Measurements from ENCODE around the gene CHCHD5.
"Not testable (repeated sequence)": the region's sequence is repeated elsewhere in the genome, so short reads cannot be mapped to it uniquely, and the experiment has no call there.

The CHCHD5 gene

GRCh38 chr2:112584134-112584890 is at the start of gene CHCHD5:
TSS of gene CHCHD5 (plus strand) at chr2:112584609. CDS start at chr2:112584648, 39 bp downstream.
- Histone ChIP-seq H3K27ac (ENCODE audit: low read depth, low read length) (peak within 1 kb of the TSS; percentile 93), H3K36me3 (ENCODE audit: control insufficient read depth, insufficient read depth, low read length) (peaks cover 13% of the 10 kb centered on the region), H3K9ac (ENCODE audit: low read length) (peak within 1 kb of the TSS; percentile 66), H3K27me3 (ENCODE audit: control insufficient read depth, insufficient read depth, low read length) (no peaks in the 10 kb centered on the region), H3K4me3 (ENCODE audit: low read length) (peak within 1 kb of the TSS; percentile 79), H3K4me1 (ENCODE audit: control insufficient read depth, insufficient read depth, low read length) (peaks cover 8% of the 10 kb centered on the region)

DNA sequence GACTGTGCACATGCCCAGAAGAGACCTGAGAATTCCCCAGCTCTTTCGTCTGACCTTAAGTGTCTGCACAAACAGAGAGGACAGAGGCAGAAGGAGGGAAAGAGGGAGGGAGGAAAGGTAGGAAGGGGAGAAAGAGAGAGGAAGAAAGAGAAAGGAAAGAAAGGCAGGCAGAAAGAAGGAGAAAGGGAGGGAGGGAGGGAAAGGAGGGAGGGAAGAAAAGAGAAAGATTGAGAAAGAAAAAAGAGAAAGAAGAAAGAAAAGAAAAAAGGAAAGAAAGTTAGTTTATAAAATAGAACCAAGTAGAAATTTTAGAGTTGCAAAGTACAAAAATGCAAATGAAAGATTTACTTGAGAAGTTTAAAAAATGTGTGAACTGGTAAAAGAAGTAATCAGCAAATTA is 49.6 kb upstream of the CHCHD5 start:
- Histone ChIP-seq H3K4me3 (ENCODE audit: low read length) (no peak overlapping the region), H3K27me3 (ENCODE audit: control insufficient read depth, insufficient read depth, low read length) (no peaks in the 10 kb centered on the region), H3K27ac (ENCODE audit: low read depth, low read length) (no peak overlapping the region), H3K36me3 (ENCODE audit: control insufficient read depth, insufficient read depth, low read length) (peaks cover 3% of the 10 kb centered on the region), H3K4me1 (ENCODE audit: control insufficient read depth, insufficient read depth, low read length) (no peaks in the 10 kb centered on the region), H3K9ac (ENCODE audit: low read length) (no peak overlapping the region)

GRCh38 chr2:112536665-112537064 is 47.7 kb upstream of the CHCHD5 start:
- H3K36me3 ChIP-seq (ENCODE audit: control insufficient read depth, insufficient read depth, low read length); H3K9ac ChIP-seq (ENCODE audit: low read length); H3K27me3 ChIP-seq (ENCODE audit: control insufficient read depth, insufficient read depth, low read length); H3K4me3 ChIP-seq (ENCODE audit: low read length); H3K27ac ChIP-seq (ENCODE audit: low read depth, low read length); H3K4me1 ChIP-seq (ENCODE audit: control insufficient read depth, insufficient read depth, low read length): not testable (repeated sequence)

DNA sequence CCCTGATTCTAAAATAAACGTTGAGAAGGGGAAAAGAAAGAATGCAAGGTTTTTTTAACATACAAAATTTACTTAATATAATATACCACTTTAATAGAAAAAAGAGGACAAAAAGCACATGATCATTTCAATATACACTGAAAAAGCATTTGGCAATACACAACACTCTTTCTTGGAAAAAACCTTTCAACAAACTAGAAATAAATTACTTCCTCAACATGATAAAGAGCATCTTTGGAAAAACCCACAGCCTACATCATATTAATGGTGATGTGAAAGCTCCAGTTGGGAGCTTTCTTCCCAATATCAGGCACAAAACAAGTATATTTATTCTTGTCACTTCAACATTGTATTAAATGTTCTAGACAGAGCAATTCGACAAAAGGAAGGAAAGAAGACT is 45.1 kb upstream of the CHCHD5 start:
- H3K4me1 ChIP-seq (ENCODE audit: control insufficient read depth, insufficient read depth, low read length), result peaks cover 8% of the 10 kb centered on the region
- no peaks in the 10 kb centered on the region for H3K36me3 ChIP-seq (ENCODE audit: control insufficient read depth, insufficient read depth, low read length)
- no peaks in the 10 kb centered on the region for H3K27me3 ChIP-seq (ENCODE audit: control insufficient read depth, insufficient read depth, low read length)
- H3K27ac ChIP-seq (ENCODE audit: low read depth, low read length), result no peak overlapping the region
- H3K4me3 ChIP-seq (ENCODE audit: low read length), result no peak overlapping the region
- no peak overlapping the region for H3K9ac ChIP-seq (ENCODE audit: low read length)

DNA sequence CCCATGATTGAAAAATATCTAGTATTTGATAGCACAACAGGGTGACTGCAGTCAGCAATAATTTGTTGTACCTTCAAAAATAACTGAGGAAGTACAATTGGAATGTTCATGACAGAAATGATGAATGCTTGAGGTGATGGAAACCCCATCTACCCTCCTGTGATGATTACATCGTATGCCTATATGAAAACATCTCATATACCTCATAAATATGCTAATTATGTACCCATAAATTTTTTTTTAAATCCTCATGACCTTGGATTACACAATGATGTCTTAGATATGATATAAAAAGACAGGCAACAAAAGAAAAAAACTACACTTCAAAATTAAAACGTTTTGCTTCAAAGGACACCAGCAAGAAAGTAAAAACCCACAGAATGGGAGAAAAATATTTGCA is 43.5 kb upstream of the CHCHD5 start:
- H3K36me3 ChIP-seq (ENCODE audit: control insufficient read depth, insufficient read depth, low read length), result no peaks in the 10 kb centered on the region
- no peak overlapping the region for H3K27ac ChIP-seq (ENCODE audit: low read depth, low read length)
- no peaks in the 10 kb centered on the region for H3K27me3 ChIP-seq (ENCODE audit: control insufficient read depth, insufficient read depth, low read length)
- no peak overlapping the region for H3K9ac ChIP-seq (ENCODE audit: low read length)
- H3K4me3 ChIP-seq (ENCODE audit: low read length), result peak overlapping the region; percentile 92
- H3K4me1 ChIP-seq (ENCODE audit: control insufficient read depth, insufficient read depth, low read length), result peaks cover 8% of the 10 kb centered on the region

DNA sequence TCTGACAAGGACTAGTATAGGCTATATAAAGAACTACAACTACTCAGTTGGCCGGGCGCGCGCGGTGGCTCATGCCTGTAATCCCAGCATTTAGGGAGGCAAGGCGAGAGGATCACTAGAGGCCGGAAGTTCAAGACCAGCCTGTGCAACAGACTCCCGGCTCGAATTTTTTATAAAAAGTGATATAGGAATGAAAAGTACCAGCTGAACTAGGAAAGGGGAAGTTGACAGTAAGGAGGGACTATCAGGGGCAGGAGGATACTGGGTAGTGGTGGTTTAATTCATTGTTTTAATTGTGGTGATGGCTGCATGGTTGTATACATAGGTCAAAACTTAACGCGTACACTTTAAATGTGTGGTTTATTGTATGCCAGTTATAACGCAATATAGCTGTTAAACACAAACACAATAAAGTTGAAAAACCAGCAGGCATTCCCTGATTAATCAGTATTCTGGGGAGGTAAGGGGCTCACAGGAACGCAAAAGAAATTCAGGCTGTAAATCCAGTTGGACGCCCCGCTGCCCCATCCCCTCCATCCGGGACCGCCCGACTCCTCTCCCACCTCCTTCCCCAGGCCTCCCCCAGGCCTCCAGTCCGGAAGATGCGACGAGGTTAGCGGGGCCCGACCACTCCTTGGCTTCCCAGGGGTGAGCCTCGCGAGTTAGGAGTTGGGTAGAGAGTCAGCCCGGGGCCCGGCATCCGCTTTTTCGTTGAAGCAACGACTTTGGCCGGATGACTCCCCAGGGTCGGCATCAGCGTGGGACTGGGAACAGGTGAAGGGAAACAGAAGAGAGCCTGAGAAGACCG is 42.9 kb upstream of the CHCHD5 start:
- Histone ChIP-seq H3K9ac (ENCODE audit: low read length) (peak overlapping the region; percentile 59), H3K4me1 (ENCODE audit: control insufficient read depth, insufficient read depth, low read length) (peaks cover 8% of the 10 kb centered on the region), H3K27me3 (ENCODE audit: control insufficient read depth, insufficient read depth, low read length) (no peaks in the 10 kb centered on the region), H3K4me3 (ENCODE audit: low read length) (peak overlapping the region; percentile 92), H3K27ac (ENCODE audit: low read depth, low read length) (peak overlapping the region; percentile 92), H3K36me3 (ENCODE audit: control insufficient read depth, insufficient read depth, low read length) (no peaks in the 10 kb centered on the region)

DNA sequence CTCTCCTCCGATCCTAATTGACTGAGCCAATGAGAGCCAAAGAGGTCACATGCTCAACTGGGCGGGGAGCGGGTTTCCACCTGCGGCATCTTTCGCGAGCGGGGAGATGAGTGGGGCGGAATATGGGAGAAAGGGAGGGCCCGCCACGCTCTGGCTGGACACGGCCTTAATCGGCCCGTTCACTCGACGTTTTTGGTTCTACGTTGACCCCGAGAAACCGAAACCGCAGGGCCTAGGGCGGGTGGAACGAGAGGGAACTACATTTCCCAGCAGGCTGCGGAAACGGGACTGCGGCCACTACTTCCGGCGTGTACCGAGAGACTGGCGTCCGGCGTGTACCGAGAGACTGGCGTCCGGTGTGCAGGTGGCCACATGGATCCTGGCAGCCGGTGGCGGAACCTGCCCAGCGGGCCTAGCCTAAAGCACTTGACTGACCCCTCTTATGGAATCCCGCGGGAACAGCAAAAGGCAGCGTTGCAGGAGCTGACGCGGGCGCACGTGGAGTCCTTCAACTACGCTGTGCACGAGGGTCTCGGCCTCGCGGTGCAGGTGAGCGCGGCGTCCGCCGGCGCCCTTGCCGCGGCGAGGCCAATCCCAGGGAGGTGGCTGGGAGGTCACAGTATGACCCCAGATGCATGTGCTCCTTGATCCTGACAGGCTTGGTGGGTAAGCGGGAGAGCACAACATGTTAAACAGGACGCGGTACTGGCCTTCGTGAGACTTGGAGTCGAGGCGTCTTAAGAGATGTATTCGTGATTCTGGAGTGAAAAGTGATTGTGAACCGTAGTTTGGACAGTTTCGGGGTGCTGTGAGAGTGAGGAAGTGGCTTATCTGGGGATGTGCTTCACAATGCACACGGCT is 42.1 kb upstream of the CHCHD5 start, which contains the start of gene POLR1B:
POLR1B (plus strand) TSS at position 343 of the 861 bp plus-strand sequence; CDS start at position 373, 30 bp downstream.
- peak within 1 kb of the TSS; percentile 92 for H3K27ac ChIP-seq (ENCODE audit: low read depth, low read length)
- H3K36me3 ChIP-seq (ENCODE audit: control insufficient read depth, insufficient read depth, low read length), result peaks cover 5% of the 10 kb centered on the region
- no peaks in the 10 kb centered on the region for H3K27me3 ChIP-seq (ENCODE audit: control insufficient read depth, insufficient read depth, low read length)
- peak within 1 kb of the TSS; percentile 59 for H3K9ac ChIP-seq (ENCODE audit: low read length)
- H3K4me3 ChIP-seq (ENCODE audit: low read length), result peak within 1 kb of the TSS; percentile 92
- peaks cover 8% of the 10 kb centered on the region for H3K4me1 ChIP-seq (ENCODE audit: control insufficient read depth, insufficient read depth, low read length)

GRCh38 chr2:112542984-112543661 is 41.3 kb upstream of the CHCHD5 start:
- Histone ChIP-seq H3K27me3 (ENCODE audit: control insufficient read depth, insufficient read depth, low read length) (no peaks in the 10 kb centered on the region), H3K9ac (ENCODE audit: low read length) (no peak overlapping the region), H3K36me3 (ENCODE audit: control insufficient read depth, insufficient read depth, low read length) (peaks cover 7% of the 10 kb centered on the region), H3K4me3 (ENCODE audit: low read length) (peak overlapping the region; percentile 92), H3K4me1 (ENCODE audit: control insufficient read depth, insufficient read depth, low read length) (peaks cover 8% of the 10 kb centered on the region), H3K27ac (ENCODE audit: low read depth, low read length) (no peak overlapping the region)

- Histone ChIP-seq H3K9ac (ENCODE audit: low read length) (no peak overlapping the region), H3K36me3 (ENCODE audit: control insufficient read depth, insufficient read depth, low read length) (peaks cover 14% of the 10 kb centered on the region), H3K4me3 (ENCODE audit: low read length) (no peak overlapping the region), H3K27me3 (ENCODE audit: control insufficient read depth, insufficient read depth, low read length) (no peaks in the 10 kb centered on the region), H3K4me1 (ENCODE audit: control insufficient read depth, insufficient read depth, low read length) (peaks cover 8% of the 10 kb centered on the region), H3K27ac (ENCODE audit: low read depth, low read length) (no peak overlapping the region)
Measured at GRCh38 chr2:112547333-112547732, 37.1 kb upstream of the CHCHD5 start.

DNA sequence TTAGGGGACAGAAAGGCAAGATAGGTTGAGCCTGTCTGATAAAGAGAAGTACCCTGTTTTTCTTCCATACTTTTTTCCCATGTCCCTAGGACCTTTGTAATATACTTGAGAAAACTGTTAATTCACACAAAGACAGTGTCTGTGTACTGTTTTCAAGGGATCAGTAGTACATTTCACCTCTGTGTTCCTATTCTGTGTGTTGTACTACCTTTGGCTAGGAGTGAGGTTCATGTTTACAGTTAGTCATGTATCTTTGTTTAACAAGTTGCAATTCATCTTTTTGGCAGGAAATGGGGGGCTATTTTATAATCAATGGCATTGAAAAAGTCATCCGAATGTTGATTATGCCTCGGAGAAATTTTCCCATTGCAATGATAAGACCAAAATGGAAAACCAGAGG is 35.4 kb upstream of the CHCHD5 start:
- no peaks in the 10 kb centered on the region for H3K4me1 ChIP-seq (ENCODE audit: control insufficient read depth, insufficient read depth, low read length)
- H3K27ac ChIP-seq (ENCODE audit: low read depth, low read length), result no peak overlapping the region

DNA sequence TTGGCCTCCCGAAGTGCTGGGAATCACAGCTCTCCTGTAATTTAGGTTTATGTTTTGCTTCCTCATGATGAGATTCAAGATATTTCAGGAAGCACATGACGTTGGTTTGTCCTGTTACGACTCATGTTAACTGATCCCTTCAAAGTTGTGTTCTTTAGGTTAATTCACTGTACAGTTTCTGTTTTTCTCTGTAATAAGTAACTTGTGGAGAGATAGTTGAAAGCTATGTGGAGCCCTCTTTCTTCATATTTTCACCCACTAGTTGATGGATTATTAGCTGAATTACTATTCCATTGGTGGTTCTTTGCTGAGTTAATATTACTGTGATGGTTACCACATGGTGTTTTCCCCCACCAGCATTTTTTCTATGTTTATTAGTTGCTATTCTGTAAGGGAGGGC is 18.3 kb upstream of the CHCHD5 start:
- Histone ChIP-seq H3K4me1 (ENCODE audit: control insufficient read depth, insufficient read depth, low read length) (no peaks in the 10 kb centered on the region), H3K27me3 (ENCODE audit: control insufficient read depth, insufficient read depth, low read length) (no peaks in the 10 kb centered on the region), H3K4me3 (ENCODE audit: low read length) (no peak overlapping the region), H3K27ac (ENCODE audit: low read depth, low read length) (no peak overlapping the region), H3K36me3 (ENCODE audit: control insufficient read depth, insufficient read depth, low read length) (peaks cover 22% of the 10 kb centered on the region), H3K9ac (ENCODE audit: low read length) (no peak overlapping the region)

More for the DNA sequence above, 35.4 kb upstream of the CHCHD5 start:
- Histone ChIP-seq H3K9ac (ENCODE audit: low read length) (no peak overlapping the region), H3K27me3 (ENCODE audit: control insufficient read depth, insufficient read depth, low read length) (no peaks in the 10 kb centered on the region), H3K36me3 (ENCODE audit: control insufficient read depth, insufficient read depth, low read length) (peaks cover 22% of the 10 kb centered on the region), H3K4me3 (ENCODE audit: low read length) (no peak overlapping the region)
